GM21515 (cell line): ENCODE measurements around the gene LAG3.

Source experiments
- ATAC-seq: cut with Tn5 transposase; IDR thresholded peaks from one replicate; pipeline ENCODE4 v1.9.1; 2021; ENCODE audit not compliant: unreplicated experiment

Gene LAG3

GRCh38 chr12:6752921-6753771 lies 19.2 kb upstream of the LAG3 start, which contains the start of gene MLF2:
TSS of gene MLF2 (minus strand) at chr12:6753141. CDS start at chr12:6752334, 807 bp downstream.
- peak; percentile 85 for ATAC-seq

- ATAC-seq = no peak
Measured at GRCh38 chr12:6753772-6754356, 18.5 kb upstream of the LAG3 start.

- ATAC-seq = no peak
Measured at GRCh38 chr12:6754411-6754810, 17.9 kb upstream of the LAG3 start.

- no peak for ATAC-seq
Measured at GRCh38 chr12:6757028-6757690, 15.2 kb upstream of the LAG3 start.

- ATAC-seq = no peak
Measured at GRCh38 chr12:6758506-6759095, 13.7 kb upstream of the LAG3 start.

GRCh38 chr12:6759741-6760140 lies 12.6 kb upstream of the LAG3 start:
- no peak for ATAC-seq

GRCh38 chr12:6763380-6763779 lies 8.9 kb upstream of the LAG3 start:
- no peak for ATAC-seq

- ATAC-seq = peak; percentile 74
Measured at GRCh38 chr12:6764011-6764828, 8.1 kb upstream of the LAG3 start.

GRCh38 chr12:6765048-6765633 lies 7.2 kb upstream of the LAG3 start:
- no peak for ATAC-seq

- peak; percentile 19 for ATAC-seq
Measured at GRCh38 chr12:6765634-6766581, 6.4 kb upstream of the LAG3 start, which contains the start of gene PTMS. TSS of gene PTMS (plus strand) at chr12:6766363. CDS start at chr12:6766706, 343 bp downstream.

GRCh38 chr12:6766651-6767349 lies 5.5 kb upstream of the LAG3 start:
- peak; percentile 38 for ATAC-seq

- ATAC-seq = no peak
Measured at GRCh38 chr12:6767353-6768319, 4.7 kb upstream of the LAG3 start.

GRCh38 chr12:6768437-6768914 lies 3.8 kb upstream of the LAG3 start:
- no peak for ATAC-seq

- no peak for ATAC-seq
Measured at GRCh38 chr12:6768990-6769389, 3.3 kb upstream of the LAG3 start.

GRCh38 chr12:6769666-6770065 lies 2.7 kb upstream of the LAG3 start:
- no peak for ATAC-seq

- ATAC-seq = no peak
Measured at GRCh38 chr12:6770094-6770493, 2.2 kb upstream of the LAG3 start.

GRCh38 chr12:6770600-6770999 lies 1.7 kb upstream of the LAG3 start:
- no peak for ATAC-seq
